Subcutaneous abdominal adipose tissue (tissue), 5 donors: ENCODE results near the gene EIPR1.

Source experiments
- H3K27ac ChIP-seq: one replicate; pipeline ENCODE4 v1.7.0; 2013; ENCODE audit warnings: low read depth, mild to moderate bottlenecking, inconsistent platforms, low read length, moderate library complexity
- H3K27me3 ChIP-seq, 5 donors: one replicate each; pipeline ENCODE4 v1.7.0; 2013; ENCODE audit warnings: low read length in 5 of 5, inconsistent platforms in 1 of 5; ENCODE audit not compliant: control insufficient read depth in 5 of 5, insufficient read depth in 4 of 5
- H3K36me3 ChIP-seq, 5 donors: one replicate each; pipeline ENCODE4 v1.7.0; 2013; ENCODE audit warnings: low read length in 5 of 5; ENCODE audit not compliant: control insufficient read depth in 5 of 5, insufficient read depth in 5 of 5
- H3K4me1 ChIP-seq, 5 donors: one replicate each; pipeline ENCODE4 v1.7.0; 2013; ENCODE audit warnings: low read length in 5 of 5, mild to moderate bottlenecking in 3 of 5, moderate library complexity in 1 of 5; ENCODE audit not compliant: control insufficient read depth in 5 of 5, insufficient read depth in 5 of 5
- H3K4me3 ChIP-seq, 5 donors: one replicate each; pipeline ENCODE4 v1.7.0; 2013; ENCODE audit warnings: low read length in 5 of 5, low read depth in 1 of 5
- H3K9ac ChIP-seq, 5 donors: one replicate each; pipeline ENCODE4 v1.7.0; 2013; ENCODE audit warnings: low read length in 5 of 5, mild to moderate bottlenecking in 4 of 5, moderate library complexity in 3 of 5
- H3K9me3 ChIP-seq, 5 donors: one replicate each; pipeline ENCODE4 v1.7.0; 2013; ENCODE audit warnings: low read length in 5 of 5; ENCODE audit not compliant: control insufficient read depth in 5 of 5
- donor health status: healthy.
- donor health status: healthy.
- donor health status: healthy.
- donor health status: healthy.
- donor health status: healthy.

Gene EIPR1

DNA sequence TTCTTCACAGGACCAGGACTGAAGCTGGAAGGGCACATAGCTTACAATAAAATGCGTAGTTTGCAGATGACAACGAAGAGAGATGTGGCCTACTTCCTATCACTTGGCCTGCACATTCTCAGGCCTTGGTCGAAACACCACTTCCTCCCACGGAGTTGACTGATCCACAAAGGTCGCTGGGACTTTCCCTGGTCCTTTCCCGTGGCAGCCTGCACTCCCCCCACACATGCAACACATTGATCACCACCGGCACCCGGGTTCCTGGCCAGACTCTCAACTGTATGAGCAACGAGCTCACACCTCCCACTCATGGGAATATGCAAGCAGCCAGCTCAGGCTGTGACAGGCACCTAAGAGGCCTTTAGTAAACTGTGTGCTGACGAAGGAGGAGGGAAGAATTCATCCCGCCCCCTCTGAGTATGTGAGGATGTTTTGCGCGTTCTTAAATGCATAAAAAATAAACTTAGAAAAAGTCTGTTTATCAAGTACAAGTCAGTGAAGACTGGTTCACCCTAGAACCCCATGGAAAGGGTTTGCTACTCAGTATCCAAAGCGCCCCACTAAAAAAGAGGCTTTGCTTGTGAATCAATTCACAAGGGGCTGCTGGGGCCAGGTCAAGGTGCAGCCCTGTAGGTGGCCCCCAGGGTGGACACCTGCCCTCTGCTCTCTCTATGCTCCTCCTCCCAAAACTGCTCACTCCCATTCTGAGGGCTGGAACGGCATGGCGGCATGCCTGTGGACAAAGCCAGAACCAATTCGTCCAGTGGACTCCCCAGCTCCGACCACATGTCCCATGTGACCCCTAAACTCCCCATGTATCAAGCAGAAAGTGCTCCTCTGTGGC lies 154.3 kb downstream of the EIPR1 start:
- H3K9me3 ChIP-seq, result peaks cover 0 to 41% (median 4%) of the 10 kb centered on the region in 5 donors
- no peaks in the 10 kb centered on the region for H3K36me3 ChIP-seq
- H3K4me3 ChIP-seq, result no peak overlapping the region
- no peak overlapping the region for H3K27ac ChIP-seq
- H3K9ac ChIP-seq, result no peak overlapping the region
- no peaks in the 10 kb centered on the region for H3K27me3 ChIP-seq
- H3K4me1 ChIP-seq, result no peaks in the 10 kb centered on the region

DNA sequence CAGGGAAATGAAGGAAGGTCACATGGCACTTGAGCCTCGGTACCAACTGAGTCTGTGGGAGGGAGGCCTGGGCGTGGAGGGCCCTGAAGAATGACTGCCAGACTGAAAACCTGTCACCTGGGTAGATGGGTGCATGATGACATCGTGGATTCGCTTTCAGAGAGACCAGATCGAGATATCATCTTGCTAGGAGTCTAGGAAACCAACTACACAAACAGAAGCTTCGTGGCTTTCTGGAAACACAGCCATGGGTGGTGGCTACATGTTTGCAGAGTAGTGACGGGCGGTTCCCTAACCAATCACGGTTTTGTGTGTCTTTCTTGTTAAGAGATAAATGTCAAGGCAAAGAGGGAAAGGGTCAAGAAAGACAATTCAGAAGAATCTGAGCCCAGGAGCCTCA lies 155.0 kb downstream of the EIPR1 start:
- Histone ChIP-seq H3K4me1 (no peaks in the 10 kb centered on the region), H3K4me3 (no peak overlapping the region), H3K27me3 (no peaks in the 10 kb centered on the region), H3K36me3 (no peaks in the 10 kb centered on the region), H3K27ac (no peak overlapping the region), H3K9me3 (peaks cover 0 to 41% (median 4%) of the 10 kb centered on the region in 5 donors), H3K9ac (no peak overlapping the region)

DNA sequence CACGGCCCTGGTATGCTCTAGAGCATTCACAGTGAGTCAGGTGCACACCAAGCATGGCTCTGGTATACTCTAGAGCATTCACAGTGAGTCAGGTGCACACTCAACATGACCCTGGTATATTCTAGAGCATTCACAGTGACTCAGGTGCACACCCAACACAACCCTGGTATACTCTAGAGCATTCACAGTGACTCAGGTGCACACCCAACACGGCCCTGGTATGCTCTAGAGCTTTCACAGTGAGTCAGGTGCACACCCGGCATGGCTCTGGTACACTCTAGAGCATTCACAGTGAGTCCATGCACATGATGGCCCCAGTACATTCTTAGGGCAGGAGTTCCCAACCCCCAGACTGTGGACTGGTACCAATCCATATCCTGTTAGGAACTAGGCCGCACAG lies 158.1 kb downstream of the EIPR1 start:
- no peaks in the 10 kb centered on the region for H3K4me1 ChIP-seq

DNA sequence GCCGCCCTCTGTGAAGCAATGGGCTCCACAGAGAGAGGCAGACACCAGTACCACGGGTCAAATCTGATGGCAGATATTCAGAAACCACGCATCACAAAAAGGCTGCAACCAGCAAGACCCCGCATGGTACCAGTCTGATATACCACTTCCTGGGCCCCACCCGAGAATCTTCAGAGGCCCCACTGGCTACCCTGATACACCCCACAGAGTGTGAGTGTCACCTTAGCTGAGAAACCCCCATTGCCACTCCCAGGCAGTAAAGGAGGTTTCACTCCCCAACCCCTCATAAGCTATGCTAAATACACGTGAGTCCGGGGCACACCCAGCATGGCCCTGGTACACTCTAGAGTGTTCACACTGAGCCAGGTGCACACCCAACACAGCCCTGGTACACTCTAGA lies 160.0 kb downstream of the EIPR1 start:
- H3K4me3 ChIP-seq, result no peak overlapping the region
- H3K9me3 ChIP-seq, result peaks cover 0 to 14% (median 4%) of the 10 kb centered on the region in 5 donors
- H3K27ac ChIP-seq, result no peak overlapping the region
- H3K4me1 ChIP-seq, result no peaks in the 10 kb centered on the region
- H3K36me3 ChIP-seq, result peaks cover 0 to under 1% (median 0%) of the 10 kb centered on the region in 5 donors
- no peak overlapping the region for H3K9ac ChIP-seq
- H3K27me3 ChIP-seq, result no peaks in the 10 kb centered on the region

More for the DNA sequence above, 158.1 kb downstream of the EIPR1 start:
- peaks cover 0 to 31% (median 4%) of the 10 kb centered on the region in 5 donors for H3K9me3 ChIP-seq
- no peak overlapping the region for H3K4me3 ChIP-seq
- H3K27me3 ChIP-seq, result no peaks in the 10 kb centered on the region
- H3K36me3 ChIP-seq, result no peaks in the 10 kb centered on the region
- no peak overlapping the region for H3K27ac ChIP-seq
- H3K9ac ChIP-seq, result no peak overlapping the region

DNA sequence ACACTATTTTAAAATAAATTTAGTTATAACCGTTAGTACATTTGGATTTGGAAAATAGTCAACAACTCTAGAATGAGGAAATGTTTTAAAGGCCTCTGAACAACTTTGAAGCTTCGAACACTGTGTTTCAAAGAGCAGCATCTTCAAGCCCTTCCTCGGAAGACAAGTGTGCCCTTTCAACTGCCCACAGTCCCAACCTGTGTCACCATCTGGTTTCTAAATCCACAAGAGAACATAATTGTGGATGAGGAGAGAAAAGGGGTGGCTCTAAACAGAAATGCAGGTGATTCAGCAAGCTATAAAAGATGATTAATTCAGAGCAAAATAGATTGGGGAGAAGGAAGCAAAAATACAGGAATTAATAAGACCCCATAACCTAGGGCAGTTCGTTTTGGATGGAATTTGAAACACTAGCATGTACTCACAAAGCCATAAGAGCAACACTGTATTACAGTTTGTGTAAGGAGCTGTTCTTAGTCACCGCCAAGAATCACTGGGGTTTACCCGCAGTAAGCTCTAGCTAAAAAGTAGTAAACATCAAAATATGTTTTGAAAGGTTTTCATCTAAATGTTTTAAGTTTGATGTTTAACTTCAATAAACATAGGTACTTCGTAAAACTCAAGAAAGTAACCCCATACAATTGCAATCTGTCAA lies 160.7 kb downstream of the EIPR1 start:
- H3K9me3 ChIP-seq, result peaks cover 0 to 10% (median 4%) of the 10 kb centered on the region in 5 donors
- H3K36me3 ChIP-seq, result peaks cover 0 to 4% (median 0%) of the 10 kb centered on the region in 5 donors
- H3K4me1 ChIP-seq, result no peaks in the 10 kb centered on the region
- H3K9ac ChIP-seq, result no peak overlapping the region
- H3K27ac ChIP-seq, result no peak overlapping the region
- H3K4me3 ChIP-seq, result no peak overlapping the region
- H3K27me3 ChIP-seq, result no peaks in the 10 kb centered on the region

DNA sequence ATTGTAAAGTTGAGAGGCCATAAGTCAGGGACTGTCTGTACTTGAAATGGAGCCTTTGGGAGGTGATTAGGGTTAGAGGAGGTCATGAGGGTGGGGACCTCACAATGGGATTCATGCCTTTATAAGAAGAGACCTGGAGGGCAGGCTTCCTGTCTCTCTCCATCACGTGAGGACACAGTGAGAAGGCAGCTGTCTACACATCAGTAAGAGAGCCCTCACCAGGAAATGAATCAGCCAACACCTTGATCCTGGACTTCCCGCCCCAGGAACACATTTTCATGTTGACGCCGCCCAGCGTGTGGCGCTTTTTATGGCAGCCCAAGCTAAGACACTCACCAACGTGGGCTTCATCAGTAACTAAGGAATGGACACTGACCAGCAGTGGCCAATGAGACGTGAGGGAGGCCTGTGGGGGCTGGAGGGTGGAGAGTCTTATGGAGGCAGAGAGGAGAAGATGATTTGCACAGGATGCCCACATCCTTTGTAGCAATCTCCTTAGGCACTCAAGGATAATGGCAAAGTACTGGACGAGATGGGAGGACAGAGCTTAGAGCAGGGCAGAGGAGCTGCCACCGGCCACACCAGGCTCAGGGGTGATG lies 162.7 kb downstream of the EIPR1 start:
- Histone ChIP-seq H3K27me3 (no peaks in the 10 kb centered on the region), H3K9me3 (no peaks in the 10 kb centered on the region), H3K4me1 (no peaks in the 10 kb centered on the region), H3K27ac (no peak overlapping the region), H3K9ac (no peak overlapping the region), H3K4me3 (no peak overlapping the region), H3K36me3 (peaks cover 0 to 13% (median 7%) of the 10 kb centered on the region in 5 donors)

DNA sequence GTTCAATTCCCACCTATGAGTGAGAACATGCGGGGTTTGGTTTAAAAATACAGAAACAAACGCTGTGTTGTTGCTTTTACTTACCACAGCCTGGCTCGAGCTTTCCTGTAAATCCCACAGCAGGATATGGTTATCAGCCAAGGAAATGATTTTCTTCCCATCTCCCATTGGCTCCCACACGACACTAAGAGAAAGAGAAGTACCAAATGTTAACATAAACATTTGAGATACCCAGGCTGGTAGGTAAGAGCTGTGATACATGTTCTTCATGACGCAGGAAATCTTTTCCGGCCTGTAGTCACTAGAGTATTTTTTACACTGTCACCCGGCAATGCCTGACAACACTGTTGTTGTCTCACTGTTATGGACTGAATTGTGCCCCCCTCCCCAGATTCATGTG lies 163.6 kb downstream of the EIPR1 start:
- Histone ChIP-seq H3K27ac (no peak overlapping the region), H3K27me3 (no peaks in the 10 kb centered on the region), H3K4me3 (no peak overlapping the region), H3K9ac (no peak overlapping the region), H3K36me3 (peaks cover 0 to 13% (median 7%) of the 10 kb centered on the region in 5 donors), H3K9me3 (no peaks in the 10 kb centered on the region), H3K4me1 (no peaks in the 10 kb centered on the region)

DNA sequence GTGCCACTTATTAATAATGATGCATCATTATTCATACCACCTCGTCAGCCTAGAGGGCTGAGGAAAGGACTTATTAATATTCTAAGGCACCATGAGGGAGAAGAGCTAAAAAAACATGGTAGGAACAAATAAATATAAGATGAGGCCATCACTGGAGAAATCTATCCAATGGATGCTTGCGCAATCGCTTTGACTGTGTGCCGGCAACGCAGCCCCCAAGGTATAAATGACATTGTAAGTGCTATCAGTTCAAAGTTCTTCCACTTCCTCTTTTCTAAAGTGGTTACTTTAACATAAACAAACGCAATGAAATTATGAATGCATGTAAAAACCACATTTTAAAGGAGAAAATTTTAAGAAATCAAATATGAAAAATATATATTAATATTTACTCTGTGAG lies 164.6 kb downstream of the EIPR1 start:
- Histone ChIP-seq H3K27ac (no peak overlapping the region), H3K9ac (no peak overlapping the region), H3K36me3 (peaks cover 0 to 20% (median 11%) of the 10 kb centered on the region in 5 donors), H3K4me3 (no peak overlapping the region), H3K27me3 (no peaks in the 10 kb centered on the region), H3K9me3 (no peaks in the 10 kb centered on the region), H3K4me1 (no peaks in the 10 kb centered on the region)

DNA sequence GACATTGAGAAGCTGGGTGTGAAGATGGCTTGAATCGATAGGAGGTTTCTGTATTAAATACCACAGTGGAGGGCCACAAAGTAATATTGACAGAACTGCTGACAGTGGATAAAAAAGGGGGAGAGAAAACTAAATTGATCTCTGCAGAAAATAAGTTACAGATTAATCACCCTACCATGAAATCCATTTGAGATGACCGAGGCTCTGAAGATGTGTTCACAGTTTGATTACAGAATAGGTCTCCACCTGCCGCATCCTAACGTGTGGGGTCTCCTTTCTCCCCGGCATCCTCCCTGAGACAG lies 165.6 kb downstream of the EIPR1 start:
- H3K9me3 ChIP-seq, result no peaks in the 10 kb centered on the region
- H3K27me3 ChIP-seq, result no peaks in the 10 kb centered on the region
- H3K9ac ChIP-seq, result no peak overlapping the region
- peaks cover 0 to 23% (median 11%) of the 10 kb centered on the region in 5 donors for H3K36me3 ChIP-seq
- H3K27ac ChIP-seq, result no peak overlapping the region
- H3K4me3 ChIP-seq, result no peak overlapping the region
- no peaks in the 10 kb centered on the region for H3K4me1 ChIP-seq
